GM12878 (cell line): ENCODE results near the gene HCFC1. TPM values are rescaled to one million over a fixed set of nuclear protein-coding genes. Genes with fewer than 3 reads are reported as not detected.

Source experiments
- ATAC-seq: fragments of 200-7000 bp; cut with Tn5 transposase; 3 replicates; pipeline ENCODE4 v1.9.1; 2020; ENCODE audit warnings: mild to moderate bottlenecking, moderate library complexity
- BruUV-seq: library from RNA; stranded (reverse); fragments of 400-500 nt; replicated peaks from 2 replicates; lab custom pipeline; 2021; lab: Mats Ljungman, UMichigan
- CTCF ChIA-PET: fragments of 300-600 bp; sonication (Branson Sonifier 250); formaldehyde crosslinking; extraction: SDS; loops from one replicate; lab custom pipeline; 2021; ENCODE audit warnings: inconsistent platforms; lab: Yijun Ruan, JAX
- POLR2A ChIA-PET: fragments of 350-600 bp; formaldehyde crosslinking; extraction: SDS; loops from one replicate; lab custom pipeline; 2021; ENCODE audit warnings: inconsistent platforms; lab: Charles Lee
- RAD21 ChIA-PET: fragments of 300-600 bp; sonication (Branson Sonifier 250); formaldehyde crosslinking; loops from one replicate; lab custom pipeline; 2023; ENCODE audit warnings: antibody characterized with exemption; ENCODE audit not compliant: unreplicated experiment; lab: Charles Lee
- SMC1A ChIA-PET: fragments of 300-600 bp; sonication (Branson Sonifier 250); formaldehyde crosslinking; loops from one replicate; lab custom pipeline; 2023; ENCODE audit not compliant: unreplicated experiment, uncharacterized antibody; lab: Charles Lee
- DNase-seq: peaks from one replicate; pipeline ENCODE4 v3.0.0-alpha.2; 2011; ENCODE audit warnings: low read depth, low spot score
- FAIRE-seq: peaks from 3 replicates; lab custom pipeline; 2011; peaks lifted over from hg19 to GRCh38; lab: Jason Lieb, UNC
- H2AFZ ChIP-seq: 2 replicates; pipeline ENCODE4 v1.6.0; 2011; ENCODE audit warnings: low read depth, low read length, control low read depth; ENCODE audit not compliant: control insufficient read depth
- H3K27ac ChIP-seq: 2 replicates; pipeline ENCODE4 v1.5.1; 2011; ENCODE audit warnings: control low read depth; ENCODE audit not compliant: control insufficient read depth, insufficient read depth
- H3K27me3 ChIP-seq, 2 experiments: replicated peaks in 1 of 2; 2 replicates each; pipeline versions ENCODE4 v1.6.0 to v1.6.1; 2011; ENCODE audit warnings: low read length in 1 of 2; ENCODE audit not compliant: control insufficient read depth in 2 of 2, insufficient read depth in 2 of 2
- H3K36me3 ChIP-seq, 2 experiments: 2 replicates each; pipeline ENCODE4 v1.5.1; 2011; ENCODE audit warnings: low read length in 1 of 2; ENCODE audit not compliant: control insufficient read depth in 2 of 2, insufficient read depth in 2 of 2
- H3K4me1 ChIP-seq: 2 replicates; pipeline ENCODE4 v1.6.1; 2011; ENCODE audit warnings: mild to moderate bottlenecking, low read length, moderate library complexity, mixed read lengths; ENCODE audit not compliant: control insufficient read depth, insufficient read depth
- H3K4me2 ChIP-seq: 2 replicates; pipeline ENCODE4 v1.6.0; 2011; ENCODE audit warnings: control low read depth; ENCODE audit not compliant: control insufficient read depth, insufficient read depth
- H3K4me3 ChIP-seq: fragments of 200-600 bp; sonication (generic); 2 replicates; pipeline ENCODE4 v1.5.1; 2016
- H3K79me2 ChIP-seq: 2 replicates; pipeline ENCODE4 v1.6.0; 2011; ENCODE audit warnings: low read length; ENCODE audit not compliant: control insufficient read depth, insufficient read depth
- H3K9ac ChIP-seq: 2 replicates; pipeline ENCODE4 v1.8.0; 2011; ENCODE audit warnings: low read length, control low read depth, mixed read lengths; ENCODE audit not compliant: control insufficient read depth, insufficient read depth
- H3K9me3 ChIP-seq: replicated peaks from 3 replicates; pipeline ENCODE4 v1.5.1; 2011; ENCODE audit warnings: mild to moderate bottlenecking, low read length; ENCODE audit not compliant: control insufficient read depth, insufficient read depth
- H4K20me1 ChIP-seq: 2 replicates; pipeline ENCODE4 v1.6.0; 2011; ENCODE audit not compliant: control insufficient read depth, insufficient read depth
- CUX1 ChIP-seq: IDR thresholded peaks from 2 replicates; pipeline ENCODE4 v1.6.1; 2012; ENCODE audit warnings: improper control_type of control experiment, low read depth, low read length; ENCODE audit not compliant: insufficient replicate concordance
- LARP7 ChIP-seq: fragments of 450-650 bp; IDR thresholded peaks from 2 replicates; pipeline ENCODE4 v1.6.1; 2017; ENCODE audit warnings: mild to moderate bottlenecking
- MTA3 ChIP-seq: IDR thresholded peaks from 2 replicates; pipeline ENCODE4 v1.6.1; 2012; ENCODE audit warnings: low read length, inconsistent platforms, borderline replicate concordance
- RELB ChIP-seq: fragments of 450-650 bp; IDR thresholded peaks from 2 replicates; pipeline ENCODE4 v1.6.1; 2017; ENCODE audit warnings: low read depth, mild to moderate bottlenecking, moderate library complexity
- WGBS: methylation state at CpG from one replicate; pipeline ENCODE4 v1.1.6; 2016; ENCODE audit warnings: low lambda C conversion rate; ENCODE audit not compliant: insufficient replicate concordance, insufficient coverage; ENCODE audit errors: missing lambda C conversion rate; 5-methylcytosine and 5-hydroxymethylcytosine counted together
- in situ Hi-C: fragments of 300-500 bp; cut with MboI; formaldehyde crosslinking; loops from 9 replicates; pipeline ENCODE4 v1.14.3; 2018; ENCODE audit warnings: mixed read lengths
- intact Hi-C: fragments of 100-400 bp; cut with micrococcal nuclease; formaldehyde crosslinking; loops from one replicate; pipeline ENCODE4 v1.14.2; 2022; ENCODE audit not compliant: unreplicated experiment
- polyA plus RNA-seq, 11 experiments: library from polyadenylated mRNA; depleted of rRNA in 4 of 11; unstranded in 6 of 11; stranded (reverse) in 5 of 11; fragments of >200 nt; fragmentation: Nextera tagmentation in 4 of 11; fragmentation: Illumina TruSeq in 1 of 11; extraction: Ambion mirVana in 4 of 11; extraction: Trizol in 1 of 11; gene quantifications; 1 replicate in 1 of 11; 2 replicates in 10 of 11; pipeline versions ENCODE4 v1.2.1 to v1.2.3, GENCODE V29; 2011 to 2016; ENCODE audit warnings: inconsistent platforms in 2 of 11, missing spikeins in 2 of 11, low read depth in 1 of 11
- total RNA-seq, 4 experiments: library from RNA; depleted of rRNA in 3 of 4; stranded (reverse); fragments of >200 nt in 3 of 4; fragmentation: Illumina TruSeq in 1 of 4; extraction: Trizol in 1 of 4; gene quantifications; 2 replicates each; pipeline versions ENCODE4 v1.2.1 to v1.2.3, GENCODE V29; 2013 to 2021

Gene HCFC1
- total and polyA plus RNA-seq, 10 of the 15 experiments (the other 5 are each of a cell fraction or from before 2014, with no cell fraction given), result 3.9 to 92.7 (median 23.5) TPM

GRCh38 chrX:153967536-153968224 lies 3.9 kb downstream of the HCFC1 start (continued):
- no peak for TF ChIP-seq CUX1

- Histone ChIP-seq H3K79me2 (peaks cover 70% of the 10 kb centered on the region), H3K4me3 (peak overlapping the region; percentile 80), H3K9me3 (no peaks in the 10 kb centered on the region), H3K4me1 (peaks cover 9% of the 10 kb centered on the region), H3K27me3 (no peaks in the 10 kb centered on the region), H2AFZ (no peak overlapping the region), H3K9ac (peak overlapping the region; percentile 61), H3K4me2 (peak overlapping the region; percentile 81), H3K27ac (peak overlapping the region; percentile 50), H4K20me1 (no peaks in the 10 kb centered on the region; the same call in 1 of the 2 replicates), H3K36me3 (peaks cover 6 to 17% of the 10 kb centered on the region in 2 experiments)
- no peak for TF ChIP-seq LARP7
- no peak for TF ChIP-seq MTA3
- 0 out of 2 replicates have a peak, but pooled peaks have one; percentile 17 for TF ChIP-seq RELB
- ChIA-PET RAD21 (interaction anchor here (0.8 to 6.4 kb wide), 11 partner anchors 13 to 126 kb away, joined by 3 to 48 read pairs (median 4); partner anchors contain the start of gene ARHGAP4), POLR2A (interaction anchor here (0.9 to 7.9 kb wide), 5 partner anchors 14 to 69 kb away, joined by 3 to 68 read pairs (median 3); partner anchors contain the start of gene ARHGAP4), CTCF (interaction anchor here (0.6 to 5.9 kb wide), 14 partner anchors 9 to 560 kb away, joined by 3 to 40 read pairs (median 4); no protein-coding TSS in a partner anchor), SMC1A (interaction anchor here (0.5 to 4.7 kb wide), 7 partner anchors 14 to 54 kb away, joined by 3 to 21 read pairs (median 4); partner anchors contain the start of gene ARHGAP4)
- 66% methylated on average over 14 of the region's 14 CpGs for WGBS
- no peak for DNase-seq
- intact Hi-C loops, result no loop called here
- FAIRE-seq, result no peak
- no TSS peak for BruUV-seq
- ATAC-seq, result no peak
- in situ Hi-C loops, result loop anchor here (10.0 kb wide), 1 partner anchor 1012 kb away; no protein-coding TSS in a partner anchor
These were observed 4.6 kb downstream of the HCFC1 start for GRCh38 chrX:153966841-153967535.
